ENCODE data around the gene GPR183.

Gene GPR183

GRCh38 chr13:99315186-99315585 is 8.0 kb upstream of the GPR183 start:
- Histone ChIP-seq H3K9me3 (no peaks in the 10 kb centered on the region), H3K4me1 (ENCODE audit: control insufficient read depth in 1 of 2, insufficient read depth in 1 of 2, low read depth in 1 of 2, low read length in 1 of 2) (peaks cover 16 to 24% of the 10 kb centered on the region in 2 experiments), H3K36me3 (peaks cover 5% of the 10 kb centered on the region), H3K27me3 (no peaks in the 10 kb centered on the region), H3K27ac (no peak overlapping the region), H3K4me3 (ENCODE audit: low read depth in 1 of 2, low read length in 1 of 2) (no peak overlapping the region)
- TF ChIP-seq, protein P1, sequence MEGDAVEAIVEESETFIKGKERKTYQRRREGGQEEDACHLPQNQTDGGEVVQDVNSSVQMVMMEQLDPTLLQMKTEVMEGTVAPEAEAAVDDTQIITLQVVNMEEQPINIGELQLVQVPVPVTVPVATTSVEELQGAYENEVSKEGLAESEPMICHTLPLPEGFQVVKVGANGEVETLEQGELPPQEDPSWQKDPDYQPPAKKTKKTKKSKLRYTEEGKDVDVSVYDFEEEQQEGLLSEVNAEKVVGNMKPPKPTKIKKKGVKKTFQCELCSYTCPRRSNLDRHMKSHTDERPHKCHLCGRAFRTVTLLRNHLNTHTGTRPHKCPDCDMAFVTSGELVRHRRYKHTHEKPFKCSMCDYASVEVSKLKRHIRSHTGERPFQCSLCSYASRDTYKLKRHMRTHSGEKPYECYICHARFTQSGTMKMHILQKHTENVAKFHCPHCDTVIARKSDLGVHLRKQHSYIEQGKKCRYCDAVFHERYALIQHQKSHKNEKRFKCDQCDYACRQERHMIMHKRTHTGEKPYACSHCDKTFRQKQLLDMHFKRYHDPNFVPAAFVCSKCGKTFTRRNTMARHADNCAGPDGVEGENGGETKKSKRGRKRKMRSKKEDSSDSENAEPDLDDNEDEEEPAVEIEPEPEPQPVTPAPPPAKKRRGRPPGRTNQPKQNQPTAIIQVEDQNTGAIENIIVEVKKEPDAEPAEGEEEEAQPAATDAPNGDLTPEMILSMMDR (IDR thresholded peaks at IDR 0.05), result no peak

DNA sequence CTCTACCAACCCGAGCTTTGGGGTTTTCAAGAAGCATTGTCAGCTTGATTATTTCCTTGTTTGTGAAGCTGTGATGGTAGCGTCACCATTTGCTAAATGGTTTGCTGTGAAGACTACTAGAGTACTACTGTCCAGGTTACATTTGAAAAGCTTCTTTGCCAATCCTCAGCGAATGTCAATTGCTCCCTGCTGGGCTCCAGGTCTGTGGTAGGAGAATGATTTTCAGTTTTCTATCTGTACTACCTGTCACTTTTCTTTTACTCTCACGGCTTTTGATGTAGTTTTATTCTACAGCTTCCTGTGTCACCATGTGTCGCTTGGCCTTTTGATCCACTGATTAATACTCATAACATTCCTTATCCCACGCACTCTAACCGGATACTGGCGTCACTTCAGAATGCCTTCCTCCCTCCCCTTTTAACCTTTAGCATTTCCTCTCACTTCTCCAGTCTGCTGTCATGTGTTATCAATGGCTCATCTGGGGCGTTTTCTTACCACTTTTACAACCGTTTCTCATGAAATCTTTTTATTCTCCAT is 7.5 kb upstream of the GPR183 start:
- TF ChIP-seq, protein P1 (IDR thresholded peaks at IDR 0.05), result no peak
- Histone ChIP-seq H3K4me1 (ENCODE audit: control insufficient read depth in 1 of 2, insufficient read depth in 1 of 2, low read depth in 1 of 2, low read length in 1 of 2) (peaks cover 16 to 24% of the 10 kb centered on the region in 2 experiments), H3K27me3 (no peaks in the 10 kb centered on the region), H3K36me3 (peaks cover 5% of the 10 kb centered on the region), H3K9me3 (no peaks in the 10 kb centered on the region), H3K27ac (no peak overlapping the region), H3K4me3 (ENCODE audit: low read depth in 1 of 2, low read length in 1 of 2) (no peak overlapping the region)

DNA sequence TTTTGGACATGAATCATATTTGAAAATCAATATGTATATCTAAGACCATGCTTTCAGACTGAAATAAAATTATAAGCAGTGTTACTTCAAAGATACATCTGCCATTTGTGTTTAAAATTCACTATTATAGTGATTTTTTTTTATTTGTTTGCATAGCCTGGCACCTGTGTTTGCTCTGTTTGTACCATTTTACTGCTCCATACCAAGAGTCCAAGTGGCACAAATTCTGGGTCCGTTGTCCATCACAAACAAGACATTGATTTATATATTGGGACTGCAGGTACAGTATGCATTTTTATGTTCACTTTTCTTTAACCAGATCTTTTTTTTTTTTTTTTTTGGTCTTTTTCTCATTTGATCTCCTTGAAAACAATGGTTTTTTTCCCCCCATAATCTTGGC is 6.7 kb upstream of the GPR183 start:
- no peaks in the 10 kb centered on the region for H3K27me3 ChIP-seq
- TF ChIP-seq, protein P1 (IDR thresholded peaks at IDR 0.05), result no peak
- H3K4me3 ChIP-seq (ENCODE audit: low read depth in 1 of 2, low read length in 1 of 2), result no peak overlapping the region
- H3K27ac ChIP-seq, result peak overlapping the region; percentile 57
- H3K9me3 ChIP-seq, result no peaks in the 10 kb centered on the region
- H3K4me1 ChIP-seq (ENCODE audit: control insufficient read depth in 1 of 2, insufficient read depth in 1 of 2, low read depth in 1 of 2, low read length in 1 of 2), result peaks cover 16 to 24% of the 10 kb centered on the region in 2 experiments
- peaks cover 5% of the 10 kb centered on the region for H3K36me3 ChIP-seq

DNA sequence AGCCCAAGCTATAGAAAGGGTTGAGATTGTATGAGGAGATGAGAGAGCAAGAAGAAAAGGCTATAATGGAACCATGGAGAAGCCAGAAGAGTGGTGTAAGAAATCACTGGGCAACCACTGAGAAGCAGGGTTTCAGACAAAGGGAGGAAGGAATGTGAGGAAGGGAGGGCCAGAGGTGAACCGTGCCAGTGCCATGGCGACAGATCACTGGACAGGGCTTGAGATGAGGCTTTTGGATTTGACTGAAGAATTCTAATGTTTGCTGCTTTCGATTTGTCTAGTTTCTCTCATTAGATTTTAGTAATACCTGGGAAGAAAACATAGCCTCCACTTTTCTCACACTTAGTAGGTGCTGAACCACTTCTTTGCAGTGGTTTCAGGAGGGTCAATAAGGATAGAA is 6.3 kb upstream of the GPR183 start:
- Histone ChIP-seq H3K4me1 (ENCODE audit: control insufficient read depth in 1 of 2, insufficient read depth in 1 of 2, low read depth in 1 of 2, low read length in 1 of 2) (peaks cover 16 to 24% of the 10 kb centered on the region in 2 experiments), H3K27ac (peak overlapping the region; percentile 57), H3K27me3 (no peaks in the 10 kb centered on the region)

DNA sequence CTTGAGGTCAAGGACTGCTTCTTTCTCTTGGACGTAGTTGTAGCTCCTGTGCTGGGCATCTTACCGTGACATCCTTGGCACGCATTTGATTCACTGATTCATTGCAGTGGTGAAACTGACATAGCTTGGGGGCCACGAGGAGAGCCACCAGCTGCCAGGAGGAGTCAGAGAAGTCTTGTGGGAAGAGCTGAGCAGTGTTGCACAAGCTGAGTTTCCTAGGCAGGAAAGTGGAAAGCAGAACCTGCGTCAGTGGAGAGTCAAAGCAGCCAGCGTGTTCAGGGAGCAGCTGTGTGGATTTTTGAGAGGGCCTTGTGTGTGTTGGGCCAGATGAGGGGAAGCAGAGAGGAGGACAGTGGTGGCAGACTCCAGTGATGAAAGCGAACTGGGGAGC is 5.3 kb upstream of the GPR183 start:
- no peak overlapping the region for H3K4me3 ChIP-seq (ENCODE audit: low read depth in 1 of 2, low read length in 1 of 2)
- H3K27ac ChIP-seq, result peak overlapping the region; percentile 57
- peaks cover 16 to 24% of the 10 kb centered on the region in 2 experiments for H3K4me1 ChIP-seq (ENCODE audit: control insufficient read depth in 1 of 2, insufficient read depth in 1 of 2, low read depth in 1 of 2, low read length in 1 of 2)

More for the DNA sequence above, 6.3 kb upstream of the GPR183 start:
- H3K36me3 ChIP-seq, result peaks cover 5% of the 10 kb centered on the region
- TF ChIP-seq, protein P1 (IDR thresholded peaks at IDR 0.05), result no peak
- H3K4me3 ChIP-seq (ENCODE audit: low read depth in 1 of 2, low read length in 1 of 2), result no peak overlapping the region
- H3K9me3 ChIP-seq, result no peaks in the 10 kb centered on the region

More for the DNA sequence above, 5.3 kb upstream of the GPR183 start:
- TF ChIP-seq, protein P1 (IDR thresholded peaks at IDR 0.05), result no peak
- Histone ChIP-seq H3K27me3 (no peaks in the 10 kb centered on the region), H3K9me3 (no peaks in the 10 kb centered on the region), H3K36me3 (no peaks in the 10 kb centered on the region)
